Fibroblast of lung (primary cell): ENCODE measurements around the gene SEMA5A. TPM values are rescaled to one million over a fixed set of nuclear protein-coding genes. Genes with fewer than 3 reads are reported as not detected.

ENCODE experiments used
- DNase-seq, 2 donors: peaks; one replicate each; pipeline versions ENCODE4 v3.0.0 to v3.0.0-alpha.2; 2010; ENCODE audit warnings: low read depth in 2 of 2
- H2AFZ ChIP-seq: 2 replicates; pipeline ENCODE4 v1.5.1; 2012; ENCODE audit warnings: low read length, control low read depth, inconsistent platforms
- H3K27ac ChIP-seq: 2 replicates; pipeline ENCODE4 v1.5.1; 2011; ENCODE audit warnings: low read length, control low read depth; ENCODE audit not compliant: insufficient read depth
- H3K27me3 ChIP-seq: 2 replicates; pipeline ENCODE4 v1.5.1; 2011; ENCODE audit warnings: mild to moderate bottlenecking, low read length; ENCODE audit not compliant: control insufficient read depth, insufficient read depth
- H3K36me3 ChIP-seq: 2 replicates; pipeline ENCODE4 v1.5.1; 2011; ENCODE audit warnings: low read length; ENCODE audit not compliant: control insufficient read depth, insufficient read depth
- H3K4me1 ChIP-seq: 2 replicates; pipeline ENCODE4 v1.5.1; 2011; ENCODE audit warnings: low read length; ENCODE audit not compliant: control insufficient read depth, insufficient read depth; ENCODE audit errors: extremely low read depth
- H3K4me2 ChIP-seq: 2 replicates; pipeline ENCODE4 v1.5.1; 2011; ENCODE audit warnings: low read length, control low read depth; ENCODE audit not compliant: insufficient read depth; ENCODE audit errors: extremely low read depth
- H3K4me3 ChIP-seq, 4 experiments: fragments of 200-600 bp in 1 of 4; sonication (generic) in 1 of 4; replicated peaks in 1 of 4; 2 replicates each; pipeline ENCODE4 v1.5.1; 2011 to 2016; ENCODE audit warnings: low read length in 4 of 4, low read depth in 3 of 4, mild to moderate bottlenecking in 3 of 4, control low read depth in 2 of 4, inconsistent platforms in 1 of 4, mixed read lengths in 1 of 4; ENCODE audit not compliant: insufficient read depth in 1 of 4; ENCODE audit errors: control extremely low read depth in 1 of 4
- H3K79me2 ChIP-seq: 2 replicates; pipeline ENCODE4 v1.5.1; 2012; ENCODE audit warnings: mild to moderate bottlenecking, low read length, inconsistent platforms; ENCODE audit not compliant: control insufficient read depth, insufficient read depth
- H3K9ac ChIP-seq: 2 replicates; pipeline ENCODE4 v1.5.1; 2011; ENCODE audit warnings: mild to moderate bottlenecking, low read length, control low read depth; ENCODE audit not compliant: insufficient read depth
- H3K9me3 ChIP-seq: 2 replicates; pipeline ENCODE4 v1.5.1; 2012; ENCODE audit warnings: low read depth, low read length; ENCODE audit not compliant: control insufficient read depth, insufficient read depth
- H4K20me1 ChIP-seq: 2 replicates; pipeline ENCODE4 v1.5.1; 2011; ENCODE audit warnings: low read length; ENCODE audit not compliant: control insufficient read depth, insufficient read depth; ENCODE audit errors: extremely low read depth
- CTCF ChIP-seq, 2 donors: IDR thresholded peaks in 1 of 2; conservative IDR thresholded peaks in 1 of 2; 1 replicate in 1 of 2; 2 replicates in 1 of 2; pipeline ENCODE4 v1.5.1; 2011 to 2012; ENCODE audit warnings: low read length in 2 of 2, control low read depth in 1 of 2, inconsistent platforms in 1 of 2, low read depth in 1 of 2, mild to moderate bottlenecking in 1 of 2
- EZH2 ChIP-seq: IDR thresholded peaks from 2 replicates; pipeline ENCODE4 v1.5.1; 2012; ENCODE audit warnings: low read length, control low read depth, mild to moderate bottlenecking; ENCODE audit errors: missing control alignments
- polyA plus RNA-seq, 2 donors: library from polyadenylated mRNA; depleted of rRNA in 1 of 2; stranded (reverse) in 1 of 2; unstranded in 1 of 2; fragments of >200 nt; gene quantifications; 2 replicates each; pipeline ENCODE4 v1.2.1, GENCODE V29; 2011 to 2012; ENCODE audit warnings: missing spikeins in 1 of 2
- total RNA-seq: library from RNA; depleted of rRNA; stranded (reverse); fragments of >200 nt; gene quantifications from 2 replicates; pipeline ENCODE4 v1.2.1, GENCODE V29; 2014

The SEMA5A gene
- total and polyA plus RNA-seq, 2 donors (not counting 1 experiment from before 2014, with no cell fraction given): 30.6 to 49.0 TPM

DNA sequence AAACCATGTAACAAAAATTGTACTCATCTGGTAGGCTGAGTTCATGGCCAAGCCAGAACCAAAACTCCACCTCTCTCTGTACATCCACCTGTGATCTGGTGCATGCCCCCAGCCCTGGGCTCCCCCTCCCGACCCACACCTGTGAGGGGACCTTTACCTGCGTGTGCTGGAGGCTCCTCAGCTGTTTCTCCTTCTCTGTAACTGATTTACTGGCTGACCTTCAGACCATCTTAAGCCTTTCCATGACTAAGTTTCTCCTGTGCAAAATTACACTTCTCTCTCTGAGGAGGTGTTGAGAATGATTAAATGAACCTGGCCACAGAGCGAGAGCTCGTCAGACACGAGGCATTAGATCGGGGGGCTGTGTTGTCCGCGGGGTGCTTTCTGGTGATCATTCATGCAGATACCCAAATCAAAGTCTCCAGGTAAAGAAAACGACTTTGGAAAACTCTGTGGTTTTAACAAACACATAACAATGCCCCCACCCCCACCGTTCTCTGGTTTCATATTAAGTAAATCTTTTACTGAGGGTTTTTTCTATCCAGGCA, 136.4 kb downstream of the SEMA5A start:
- H4K20me1 ChIP-seq: no peaks in the 10 kb centered on the region
- no peak overlapping the region for H3K9ac ChIP-seq
- H3K27ac ChIP-seq: no peak overlapping the region
- H2AFZ ChIP-seq: no peak overlapping the region
- H3K36me3 ChIP-seq: no peaks in the 10 kb centered on the region
- H3K4me1 ChIP-seq: no peaks in the 10 kb centered on the region
- H3K9me3 ChIP-seq: no peaks in the 10 kb centered on the region
- H3K4me3 ChIP-seq: no peak overlapping the region
- H3K79me2 ChIP-seq: peaks cover 3% of the 10 kb centered on the region
- no peak for DNase-seq
- H3K27me3 ChIP-seq: no peaks in the 10 kb centered on the region
- TF ChIP-seq EZH2: no peak
- H3K4me2 ChIP-seq: no peak overlapping the region

GRCh38 chr5:9408964-9409363, 136.9 kb downstream of the SEMA5A start:
- DNase-seq: no peak
- H3K79me2 ChIP-seq: peaks cover 3% of the 10 kb centered on the region
- no peak overlapping the region for H3K4me3 ChIP-seq
- H4K20me1 ChIP-seq: no peaks in the 10 kb centered on the region
- H3K9ac ChIP-seq: no peak overlapping the region
- no peak overlapping the region for H3K4me2 ChIP-seq
- H2AFZ ChIP-seq: no peak overlapping the region
- no peaks in the 10 kb centered on the region for H3K4me1 ChIP-seq
- no peak overlapping the region for H3K27ac ChIP-seq
- H3K36me3 ChIP-seq: no peaks in the 10 kb centered on the region
- no peak for TF ChIP-seq CTCF (conservative IDR thresholded peaks at IDR 0.05 in 1 of 2, IDR thresholded peaks at IDR 0.05 in 1 of 2; ENCODE audit: low read depth in 1 of 2, low read length in 2 of 2)
- no peak for TF ChIP-seq EZH2
- no peaks in the 10 kb centered on the region for H3K27me3 ChIP-seq
- no peaks in the 10 kb centered on the region for H3K9me3 ChIP-seq

- Histone ChIP-seq H3K4me3 (no peak overlapping the region), H3K36me3 (no peaks in the 10 kb centered on the region), H3K27me3 (no peaks in the 10 kb centered on the region), H3K9ac (no peak overlapping the region), H3K79me2 (peaks cover 3% of the 10 kb centered on the region), H3K4me1 (no peaks in the 10 kb centered on the region), H2AFZ (no peak overlapping the region), H3K9me3 (no peaks in the 10 kb centered on the region), H3K4me2 (no peak overlapping the region), H4K20me1 (no peaks in the 10 kb centered on the region), H3K27ac (no peak overlapping the region)
- no peak for DNase-seq
- TF ChIP-seq CTCF (conservative IDR thresholded peaks at IDR 0.05 in 1 of 2, IDR thresholded peaks at IDR 0.05 in 1 of 2; ENCODE audit: low read depth in 1 of 2, low read length in 2 of 2) (no peak), EZH2 (no peak)
These were observed 140.6 kb downstream of the SEMA5A start for GRCh38 chr5:9405196-9405754.
